Left lung (tissue), 10 donors: Measurements from ENCODE around the gene MAP3K14. TPM values are rescaled to one million over a fixed set of nuclear protein-coding genes. Genes with fewer than 3 reads are reported as not detected.
A peak's percentile ranks its signal among the peaks of the same experiment; 100 is the strongest.

Experiments
- ATAC-seq: fragments of 200-7000 bp; cut with Tn5 transposase; one replicate; pipeline ENCODE4 v1.9.1; 2020; ENCODE audit warnings: moderate library complexity
- DNase-seq, 4 donors: peaks; one replicate each; pipeline ENCODE4 v3.0.0-alpha.2; 2013 to 2020
- H3K27ac ChIP-seq, 2 donors: fragments of 200-600 bp; sonication (generic) in 1 of 2; one replicate each; pipeline versions ENCODE4 v1.5.0 to v1.8.0; 2020 to 2021
- H3K27me3 ChIP-seq, 2 donors: fragments of 200-600 bp; sonication (generic) in 1 of 2; one replicate each; pipeline versions ENCODE4 v1.5.0 to v1.8.0; 2020 to 2021
- H3K36me3 ChIP-seq, 2 donors: fragments of 200-600 bp; sonication (generic) in 1 of 2; one replicate each; pipeline versions ENCODE4 v1.5.0 to v1.8.0; 2020 to 2021
- H3K4me1 ChIP-seq, 2 donors: fragments of 200-600 bp; one replicate each; pipeline ENCODE4 v1.8.0; 2021
- H3K4me3 ChIP-seq, 2 donors: fragments of 200-600 bp; sonication (generic) in 1 of 2; one replicate each; pipeline versions ENCODE4 v1.5.0 to v1.8.0; 2020 to 2021; ENCODE audit warnings: mild to moderate bottlenecking in 1 of 2
- H3K9me3 ChIP-seq, 2 donors: fragments of 200-600 bp; sonication (generic) in 1 of 2; one replicate each; pipeline versions ENCODE4 v1.5.0 to v1.8.0; 2020 to 2021
- intact Hi-C, 2 donors: fragments of 100-400 bp; cut with DNase I; formaldehyde crosslinking; loops; one replicate each; pipeline versions ENCODE4 v1.11.2 to v1.14.2; 2022
- polyA plus RNA-seq, 6 donors: library from polyadenylated mRNA; unstranded; fragments of 120-200 nt; gene quantifications; one replicate each; pipeline ENCODE4 v1.2.1, GENCODE V29; 2013; ENCODE audit not compliant: insufficient read length in 6 of 6
- total RNA-seq, 2 donors: library from RNA; stranded (reverse); fragmentation: NEBNext Ultra II Directional; extraction: Animal tissue kit (Norgen Biotek cat#: 25700); gene quantifications; one replicate each; pipeline ENCODE4 v1.2.1, GENCODE V29; 2021
- TF ChIP-seq, protein P1 (sequence below), 2 donors: fragments of 200-600 bp; sonication (generic) in 1 of 2; IDR thresholded peaks; one replicate each; pipeline versions ENCODE4 v1.5.0 to v1.8.0; 2021; ENCODE audit warnings: antibody characterized with exemption in 2 of 2
- donor health status: DM: no; HTN: yes; CAD: no.
- donor health status: DM: no; HTN: no; CAD: no.

Gene MAP3K14
- total and polyA plus RNA-seq, 8 donors, result 6.3 to 13.1 (median 7.7) TPM

GRCh38 chr17:45361976-45362375 lies 45.2 kb upstream of the MAP3K14 start:
- ATAC-seq, result no peak
- H3K9me3 ChIP-seq, result no peaks in the 10 kb centered on the region
- intact Hi-C loops, result no loop called here
- H3K4me1 ChIP-seq, result no peaks in the 10 kb centered on the region
- H3K27me3 ChIP-seq, result no peaks in the 10 kb centered on the region
- H3K27ac ChIP-seq, result no peak overlapping the region
- no peak for DNase-seq
- H3K36me3 ChIP-seq, result no peaks in the 10 kb centered on the region
- TF ChIP-seq, protein P1, sequence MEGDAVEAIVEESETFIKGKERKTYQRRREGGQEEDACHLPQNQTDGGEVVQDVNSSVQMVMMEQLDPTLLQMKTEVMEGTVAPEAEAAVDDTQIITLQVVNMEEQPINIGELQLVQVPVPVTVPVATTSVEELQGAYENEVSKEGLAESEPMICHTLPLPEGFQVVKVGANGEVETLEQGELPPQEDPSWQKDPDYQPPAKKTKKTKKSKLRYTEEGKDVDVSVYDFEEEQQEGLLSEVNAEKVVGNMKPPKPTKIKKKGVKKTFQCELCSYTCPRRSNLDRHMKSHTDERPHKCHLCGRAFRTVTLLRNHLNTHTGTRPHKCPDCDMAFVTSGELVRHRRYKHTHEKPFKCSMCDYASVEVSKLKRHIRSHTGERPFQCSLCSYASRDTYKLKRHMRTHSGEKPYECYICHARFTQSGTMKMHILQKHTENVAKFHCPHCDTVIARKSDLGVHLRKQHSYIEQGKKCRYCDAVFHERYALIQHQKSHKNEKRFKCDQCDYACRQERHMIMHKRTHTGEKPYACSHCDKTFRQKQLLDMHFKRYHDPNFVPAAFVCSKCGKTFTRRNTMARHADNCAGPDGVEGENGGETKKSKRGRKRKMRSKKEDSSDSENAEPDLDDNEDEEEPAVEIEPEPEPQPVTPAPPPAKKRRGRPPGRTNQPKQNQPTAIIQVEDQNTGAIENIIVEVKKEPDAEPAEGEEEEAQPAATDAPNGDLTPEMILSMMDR (IDR thresholded peaks at IDR 0.05), result no peak
- H3K4me3 ChIP-seq, result no peak overlapping the region

GRCh38 chr17:45361451-45361850 lies 44.6 kb upstream of the MAP3K14 start:
- Histone ChIP-seq H3K4me1 (no peaks in the 10 kb centered on the region), H3K36me3 (no peaks in the 10 kb centered on the region), H3K4me3 (no peak overlapping the region), H3K27ac (no peak overlapping the region), H3K27me3 (no peaks in the 10 kb centered on the region), H3K9me3 (no peaks in the 10 kb centered on the region)
- ATAC-seq (no peak), DNase-seq (no peak)
- TF ChIP-seq, protein P1 (IDR thresholded peaks at IDR 0.05), result no peak
- intact Hi-C loops, result no loop called here

DNA sequence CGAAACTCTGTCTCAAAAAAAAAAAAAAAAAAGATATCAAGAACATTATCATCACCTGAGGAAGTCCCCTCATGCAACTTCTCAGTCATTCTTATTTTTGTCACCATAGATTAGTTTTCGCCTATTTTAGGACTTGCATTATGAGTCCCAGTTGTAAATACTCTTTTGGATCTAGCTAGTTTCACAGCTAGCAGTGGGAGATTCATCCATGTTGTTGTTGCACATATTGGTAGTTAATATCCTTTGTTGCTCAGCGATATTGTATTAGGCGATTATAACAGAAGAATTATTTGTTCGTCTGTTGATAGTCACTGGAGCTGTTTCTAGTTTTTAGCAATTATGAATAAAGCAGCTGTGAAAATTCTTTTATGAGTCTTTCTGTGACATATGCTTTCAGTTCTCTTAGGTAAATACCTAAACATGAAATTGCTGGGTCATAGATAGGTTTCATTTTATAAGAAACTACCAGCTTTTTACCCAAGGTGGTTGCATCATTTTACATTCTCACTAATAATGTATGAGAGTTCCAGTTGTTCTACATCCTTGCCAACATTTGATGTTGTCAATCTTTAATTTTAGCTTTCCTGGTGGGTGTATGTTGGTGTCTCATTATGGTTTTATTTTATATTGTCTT lies 40.7 kb upstream of the MAP3K14 start:
- no peak for DNase-seq
- ATAC-seq, result no peak
- TF ChIP-seq, protein P1 (IDR thresholded peaks at IDR 0.05), result no peak
- Histone ChIP-seq H3K27ac (no peak overlapping the region), H3K4me3 (no peak overlapping the region), H3K9me3 (no peaks in the 10 kb centered on the region), H3K36me3 (no peaks in the 10 kb centered on the region), H3K4me1 (no peaks in the 10 kb centered on the region), H3K27me3 (no peaks in the 10 kb centered on the region)
- intact Hi-C loops, result no loop called here

GRCh38 chr17:45355087-45355486 lies 38.3 kb upstream of the MAP3K14 start:
- TF ChIP-seq, protein P1 (IDR thresholded peaks at IDR 0.05), result no peak
- H3K27me3 ChIP-seq, result no peaks in the 10 kb centered on the region
- DNase-seq (no peak), ATAC-seq (no peak)
- H3K27ac ChIP-seq, result no peak overlapping the region
- no peaks in the 10 kb centered on the region for H3K36me3 ChIP-seq
- H3K4me1 ChIP-seq, result no peaks in the 10 kb centered on the region
- intact Hi-C loops, result no loop called here
- H3K9me3 ChIP-seq, result no peaks in the 10 kb centered on the region
- no peak overlapping the region for H3K4me3 ChIP-seq

DNA sequence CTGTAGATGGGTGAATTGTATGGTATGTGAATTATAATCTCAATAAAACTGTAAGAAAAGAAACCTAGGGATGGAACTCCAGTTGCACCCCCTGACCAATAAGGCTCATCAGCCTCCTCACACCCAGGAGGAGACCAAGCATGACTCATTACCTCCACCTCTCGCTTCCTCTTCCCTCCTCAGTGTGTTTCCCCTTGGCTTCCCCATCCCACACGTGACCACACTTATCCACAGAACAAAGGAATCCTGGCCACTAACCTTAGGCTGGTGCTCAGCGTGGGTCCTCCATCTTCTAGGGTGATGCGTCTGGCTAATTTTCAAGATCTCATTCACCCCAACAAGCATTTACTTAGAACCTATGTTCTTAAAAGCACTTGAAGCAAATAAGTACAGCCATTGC lies 36.2 kb upstream of the MAP3K14 start:
- H3K4me1 ChIP-seq, result no peaks in the 10 kb centered on the region
- H3K9me3 ChIP-seq, result no peaks in the 10 kb centered on the region
- no peak for DNase-seq
- no peaks in the 10 kb centered on the region for H3K27me3 ChIP-seq
- H3K27ac ChIP-seq, result no peak overlapping the region
- no peak overlapping the region for H3K4me3 ChIP-seq
- ATAC-seq, result peak; percentile 47
- TF ChIP-seq, protein P1 (IDR thresholded peaks at IDR 0.05), result no peak
- no peaks in the 10 kb centered on the region for H3K36me3 ChIP-seq
- intact Hi-C loops, result no loop called here
